HG02981 (cell line): Measurements from ENCODE around the gene DIP2C.
"Not testable (repeated sequence)": the region's sequence is repeated elsewhere in the genome, so short reads cannot be mapped to it uniquely, and the experiment has no call there.

Source experiments
- ATAC-seq: cut with Tn5 transposase; IDR thresholded peaks from one replicate; pipeline ENCODE4 v1.9.1; 2021; ENCODE audit warnings: mild to moderate bottlenecking, moderate library complexity; ENCODE audit not compliant: unreplicated experiment

DIP2C gene

DNA sequence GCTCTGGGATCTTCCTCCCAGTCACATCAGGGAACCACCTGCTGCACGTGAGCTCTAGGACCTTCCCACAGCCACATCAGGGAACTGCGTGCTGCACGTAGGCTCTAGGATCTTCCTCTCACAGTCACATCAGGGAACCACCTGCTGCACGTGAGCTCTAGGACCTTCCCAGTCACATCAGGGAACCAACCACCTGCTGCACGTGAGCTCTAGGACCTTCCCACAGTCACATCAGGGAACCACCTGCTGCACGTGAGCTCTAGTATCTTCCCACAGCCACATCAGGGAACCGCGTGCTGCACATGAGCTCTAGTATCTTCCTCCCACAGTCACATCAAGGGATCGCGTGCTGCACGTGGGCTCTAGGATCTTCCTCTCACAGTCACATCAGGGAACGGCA lies 229.7 kb downstream of the DIP2C start:
- ATAC-seq, result no peak

DNA sequence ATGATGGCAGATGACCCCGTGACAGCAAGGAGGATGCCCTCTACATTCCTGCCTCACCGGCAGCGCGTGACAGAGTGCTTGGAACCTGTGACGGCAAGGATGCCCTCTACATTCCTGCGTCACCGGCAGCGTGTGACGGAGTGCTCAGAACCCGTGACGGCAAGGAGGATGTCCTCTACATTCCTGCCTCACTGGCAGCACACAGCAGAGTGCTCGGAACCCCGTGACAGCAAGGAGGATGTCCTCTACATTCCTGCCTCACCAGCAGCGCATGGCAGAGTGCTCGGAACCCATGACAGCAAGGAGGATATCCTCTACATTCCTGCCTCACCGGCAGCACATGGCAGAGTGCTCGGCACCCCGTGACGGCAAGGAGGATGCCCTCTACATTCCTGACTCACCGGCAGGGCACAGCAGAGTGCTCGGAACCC lies 231.0 kb downstream of the DIP2C start:
- no peak for ATAC-seq

DNA sequence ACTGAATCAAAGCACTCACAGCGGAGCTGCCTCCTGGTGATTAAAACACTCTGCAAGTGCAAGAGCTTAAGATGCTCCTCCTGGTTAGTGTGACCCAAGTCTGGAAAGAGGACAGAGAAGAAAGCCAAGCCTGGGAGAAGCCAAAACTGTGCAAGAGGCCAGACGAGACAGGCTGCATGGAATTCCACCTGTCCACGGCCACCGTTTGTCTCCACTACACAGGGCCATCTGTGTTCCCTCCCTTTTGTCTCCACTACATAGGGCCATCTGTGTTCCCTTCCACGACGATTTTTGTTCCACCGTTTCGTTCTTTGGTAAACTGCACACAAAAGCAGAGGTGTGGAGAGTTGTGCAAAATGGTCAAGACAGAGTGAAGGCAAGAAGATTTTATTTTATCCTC lies 233.0 kb downstream of the DIP2C start:
- no peak for ATAC-seq

DNA sequence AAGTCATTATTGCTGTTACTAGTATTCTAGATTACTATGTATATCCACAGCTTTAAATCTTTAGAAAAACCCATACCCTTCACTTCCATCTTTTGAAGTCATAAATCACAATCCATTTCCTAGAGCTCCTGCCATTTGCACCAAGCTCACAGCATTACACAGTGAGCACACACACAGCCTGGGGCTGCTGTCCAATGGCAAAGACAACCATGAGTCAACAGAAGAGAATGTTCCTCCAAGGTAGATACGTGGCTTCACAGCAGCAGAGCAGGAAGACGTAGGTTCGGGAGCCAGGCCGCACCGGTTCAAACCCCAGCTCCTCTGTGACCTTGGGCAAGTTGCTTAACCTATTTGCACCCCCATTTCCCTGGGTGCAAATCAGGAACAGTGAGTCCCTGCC lies 234.6 kb downstream of the DIP2C start:
- no peak for ATAC-seq

- ATAC-seq, result no peak
These were observed 235.8 kb downstream of the DIP2C start for GRCh38 chr10:453647-454046.

GRCh38 chr10:452512-453426 lies 236.7 kb downstream of the DIP2C start:
- ATAC-seq, result no peak

DNA sequence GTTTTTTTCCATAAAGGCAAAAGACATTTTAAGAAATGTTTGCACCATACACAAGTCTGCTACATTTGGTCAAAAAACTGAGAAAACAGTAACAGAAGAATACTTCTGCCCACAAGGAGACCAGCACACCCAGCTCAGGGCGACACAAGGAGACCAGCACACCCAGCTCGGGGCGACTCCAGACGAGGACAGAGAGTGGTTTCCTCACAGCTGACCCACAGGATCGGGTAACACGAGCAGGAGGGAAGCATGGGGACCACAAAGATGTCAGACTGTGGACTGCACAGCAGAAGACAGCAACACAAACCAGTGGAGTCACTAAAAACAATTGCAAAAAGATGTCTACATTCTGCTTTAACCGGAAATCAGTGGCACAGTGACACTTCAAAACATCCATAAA lies 237.6 kb downstream of the DIP2C start:
- no peak for ATAC-seq

DNA sequence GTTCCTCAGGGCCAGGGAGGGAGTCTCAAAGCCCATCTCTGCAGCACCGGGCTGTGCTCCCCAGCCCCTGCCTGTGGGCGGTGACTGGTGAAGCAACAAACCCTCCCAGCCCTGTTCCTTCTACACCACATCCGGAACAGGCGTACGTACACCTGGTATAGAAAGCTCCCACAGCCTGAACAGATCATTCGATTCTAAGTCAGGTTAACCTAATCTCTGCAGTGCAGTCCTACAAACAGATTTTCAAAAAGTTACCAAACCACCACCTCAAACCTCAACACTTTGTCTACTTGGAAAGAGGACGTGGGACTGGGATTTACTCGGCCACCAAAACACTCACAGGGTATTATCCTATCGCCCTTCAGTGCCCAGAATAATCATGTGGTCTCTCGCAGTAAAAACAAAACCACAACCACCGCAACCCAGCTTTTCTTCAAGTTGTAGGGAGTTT lies 238.4 kb downstream of the DIP2C start:
- ATAC-seq, result peak; percentile 94

GRCh38 chr10:450463-450862 lies 239.0 kb downstream of the DIP2C start:
- ATAC-seq, result peak; percentile 7

GRCh38 chr10:449331-449730 lies 240.1 kb downstream of the DIP2C start:
- not testable (repeated sequence) for ATAC-seq

- ATAC-seq, result no peak
These were observed 246.0 kb downstream of the DIP2C start for GRCh38 chr10:443459-443858.

DNA sequence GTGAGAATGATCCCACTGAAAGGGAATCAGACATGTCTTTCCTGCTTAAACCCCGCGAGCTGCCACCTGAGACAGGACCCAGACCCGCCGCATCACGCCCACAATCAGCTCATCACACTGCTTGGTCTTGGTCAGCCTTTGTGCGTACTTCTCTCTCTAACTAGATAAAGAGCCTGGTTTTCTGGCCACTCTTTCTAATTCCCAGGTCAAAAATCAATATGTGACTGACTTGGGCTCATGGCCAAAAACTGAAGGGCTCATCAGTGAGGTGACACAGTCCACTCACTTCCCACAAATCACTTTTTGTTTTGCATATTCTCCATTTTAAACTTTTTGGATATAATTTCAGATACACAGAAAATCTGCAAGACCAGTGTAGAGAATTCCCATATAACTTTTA lies 247.3 kb downstream of the DIP2C start:
- ATAC-seq, result no peak

DNA sequence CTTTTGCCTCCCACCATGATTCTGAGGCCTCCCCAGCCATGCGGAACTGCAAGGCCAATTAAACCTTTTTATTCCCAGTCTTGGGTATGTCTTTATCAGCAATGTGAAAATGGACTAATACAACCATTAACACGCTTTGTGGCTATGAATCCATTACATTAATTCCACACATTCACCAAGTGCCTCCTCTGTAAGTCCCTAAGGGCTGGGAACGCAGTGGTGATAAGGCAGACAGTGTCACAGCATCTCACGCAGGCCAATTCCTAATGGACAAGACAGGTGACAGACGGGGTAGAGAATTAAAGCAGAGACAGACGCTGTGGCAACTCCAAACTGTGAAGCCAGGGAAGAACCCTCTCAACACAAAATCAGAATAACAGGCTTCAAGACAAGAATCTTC lies 247.8 kb downstream of the DIP2C start:
- no peak for ATAC-seq

GRCh38 chr10:440127-440526 lies 249.3 kb downstream of the DIP2C start:
- ATAC-seq, result no peak

GRCh38 chr10:437698-438490 lies 251.6 kb downstream of the DIP2C start:
- no peak for ATAC-seq

GRCh38 chr10:436911-437665 lies 252.4 kb downstream of the DIP2C start:
- ATAC-seq, result no peak

DNA sequence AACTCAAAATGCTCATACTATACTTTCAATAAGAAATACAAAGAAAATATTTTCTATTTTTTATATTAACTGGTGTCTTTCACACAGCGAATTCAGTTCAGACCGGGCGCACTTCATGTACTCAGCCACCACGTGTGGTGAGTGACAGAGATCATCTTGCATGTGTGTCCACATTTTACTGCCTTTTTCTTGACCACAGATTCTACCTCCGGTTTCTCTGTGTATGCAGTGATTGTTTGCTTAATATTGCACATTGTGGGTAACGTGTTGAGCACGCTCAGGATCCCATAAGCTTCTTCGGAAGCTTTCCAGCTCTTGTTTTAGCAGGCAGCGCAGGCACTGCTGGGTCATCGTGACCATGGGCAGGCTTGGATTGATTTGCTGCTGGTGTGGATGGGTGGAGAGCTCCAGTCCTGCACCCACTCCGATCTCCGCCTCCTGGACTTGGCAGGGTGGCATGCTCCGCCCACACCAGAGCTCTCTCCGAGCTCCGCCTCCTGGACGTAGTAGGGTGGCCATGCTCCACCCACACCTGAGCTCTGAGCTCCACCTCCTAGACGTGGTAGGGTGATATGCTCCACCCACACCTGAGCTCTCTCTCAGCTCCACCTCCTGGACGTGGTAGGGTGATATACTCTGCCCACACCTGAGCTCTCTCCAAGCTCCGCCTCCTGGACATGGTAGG lies 253.3 kb downstream of the DIP2C start:
- ATAC-seq, result no peak

DNA sequence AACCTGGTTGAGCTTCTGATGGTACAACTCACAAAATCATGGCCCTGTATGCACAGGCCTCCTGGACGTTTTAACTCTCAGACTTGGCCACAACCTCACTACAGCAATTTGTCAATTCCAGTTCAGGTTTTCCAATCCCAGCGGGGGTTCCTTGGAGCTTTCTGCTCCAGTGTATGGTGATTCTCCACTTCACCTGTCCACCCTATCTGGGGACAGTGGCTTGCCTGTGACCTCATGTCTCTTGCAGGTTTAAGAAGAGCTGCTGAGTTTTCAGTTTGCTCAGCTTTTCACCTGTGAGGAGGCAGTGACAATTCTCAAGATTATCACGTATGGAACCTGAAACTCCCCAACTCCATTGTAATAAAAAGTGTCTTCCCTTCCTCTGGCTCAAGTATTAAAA lies 254.1 kb downstream of the DIP2C start:
- ATAC-seq, result no peak

DNA sequence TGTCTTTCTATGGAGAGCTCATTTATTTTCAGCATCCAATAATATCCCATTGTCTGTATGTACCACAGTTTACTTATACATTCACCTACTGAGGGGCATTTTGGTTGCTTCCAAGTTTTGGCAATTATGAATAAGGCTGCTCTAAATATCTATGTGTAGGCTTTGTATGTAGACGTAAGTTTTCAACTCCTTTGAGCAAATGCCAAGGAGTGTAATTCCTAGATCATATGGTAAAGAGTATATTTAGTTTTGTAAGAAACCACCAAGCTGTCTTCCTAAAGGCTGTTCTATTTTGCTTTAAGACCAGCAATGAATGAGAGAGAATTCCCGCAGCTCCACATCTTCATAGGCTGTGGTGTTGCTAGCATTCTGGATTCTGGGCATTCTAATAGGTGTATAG lies 259.8 kb downstream of the DIP2C start:
- no peak for ATAC-seq

- no peak for ATAC-seq
These were observed 261.5 kb downstream of the DIP2C start for GRCh38 chr10:427761-428519.
